H1 (cell line): ENCODE results near the gene ATP2C1. TPM values are rescaled to one million over a fixed set of nuclear protein-coding genes. Genes with fewer than 3 reads are reported as not detected.

ENCODE experiments used
- CHD2 ChIP-seq: IDR thresholded peaks from 2 replicates; pipeline ENCODE4 v1.6.1; 2012; ENCODE audit warnings: low read length, improper control_type of control experiment
- EP300 ChIP-seq, 2 experiments: IDR thresholded peaks; 1 replicate in 1 of 2; 2 replicates in 1 of 2; pipeline ENCODE4 v1.6.1; 2011 to 2012; ENCODE audit warnings: low read depth in 2 of 2, low read length in 2 of 2, mild to moderate bottlenecking in 2 of 2, borderline replicate concordance in 1 of 2, inconsistent platforms in 1 of 2, moderate library complexity in 1 of 2
- HDAC2 ChIP-seq, 2 experiments: fragments of 300-600 bp in 1 of 2; sonication (generic) in 1 of 2; IDR thresholded peaks; 2 replicates each; pipeline ENCODE4 v1.6.1; 2011 to 2012; ENCODE audit warnings: low read depth in 2 of 2, low read length in 2 of 2, mild to moderate bottlenecking in 2 of 2, moderate library complexity in 2 of 2, borderline replicate concordance in 1 of 2, inconsistent platforms in 1 of 2
- MAFK ChIP-seq: IDR thresholded peaks from 2 replicates; pipeline ENCODE4 v1.6.1; 2012; ENCODE audit warnings: low read depth, mild to moderate bottlenecking, improper control_type of control experiment, low read length
- POLR2A ChIP-seq, 2 experiments: IDR thresholded peaks; 1 replicate in 1 of 2; 2 replicates in 1 of 2; pipeline ENCODE4 v1.6.1; 2011; ENCODE audit warnings: low read depth in 2 of 2, low read length in 2 of 2, mild to moderate bottlenecking in 2 of 2; ENCODE audit errors: control extremely low read depth in 1 of 2
- YY1 ChIP-seq: IDR thresholded peaks from 2 replicates; pipeline ENCODE4 v1.6.1; 2011; ENCODE audit warnings: low read depth, mild to moderate bottlenecking, low read length
- polyA plus RNA-seq, 7 experiments: library from polyadenylated mRNA; depleted of rRNA in 3 of 7; stranded (reverse) in 5 of 7; unstranded in 2 of 7; fragments of >200 nt in 5 of 7; fragments of 200-250 nt in 2 of 7; gene quantifications; 1 replicate in 5 of 7; 2 replicates in 1 of 7; 4 replicates in 1 of 7; pipeline versions ENCODE4 v1.2.1 to v1.2.3, GENCODE V29; 2011 to 2013; ENCODE audit warnings: missing spikeins in 2 of 7, mixed read lengths in 2 of 7
- total RNA-seq: library from RNA; stranded (reverse); fragmentation: NEBNext Ultra II Directional; extraction: Animal tissue kit (Norgen Biotek cat#: 25700); gene quantifications from 2 replicates; pipeline ENCODE4 v1.2.1, GENCODE V29; 2021

ATP2C1 gene
- total and polyA plus RNA-seq, 2 of the 8 experiments (the other 6 are each of a cell fraction or from before 2014, with no cell fraction given), result 50.7 to 68.5 TPM

DNA sequence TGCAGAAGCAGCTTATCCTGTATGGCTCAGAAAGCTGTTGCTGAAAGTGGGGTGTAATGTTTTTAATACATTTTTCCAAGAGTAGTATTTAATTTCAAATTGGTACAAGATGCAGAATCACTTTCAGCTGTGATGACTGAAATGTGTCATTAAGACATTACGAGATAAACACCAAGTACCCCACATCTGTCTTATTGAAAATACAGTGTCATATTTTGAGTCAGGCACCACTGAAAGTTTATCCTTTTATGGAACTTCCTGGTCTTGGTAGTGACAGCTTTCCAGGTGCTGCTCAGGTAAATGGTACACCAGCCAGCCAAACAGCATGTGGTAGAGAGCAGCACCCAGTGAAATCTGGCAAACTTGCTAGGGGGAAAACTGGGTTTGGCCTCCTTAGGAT lies 115.8 kb downstream of the ATP2C1 start (continued):
- no peak for TF ChIP-seq EP300 (IDR thresholded peaks at IDR 0.05; ENCODE audit: borderline replicate concordance in 1 of 2, low read depth in 2 of 2, low read length in 2 of 2)
- TF ChIP-seq MAFK, result no peak
- TF ChIP-seq POLR2A (IDR thresholded peaks at IDR 0.05; ENCODE audit: control extremely low read depth in 1 of 2, low read depth in 2 of 2, low read length in 2 of 2), result no peak
- TF ChIP-seq CHD2, result no peak
- no peak for TF ChIP-seq HDAC2 (IDR thresholded peaks at IDR 0.05; ENCODE audit: borderline replicate concordance in 1 of 2, low read depth in 2 of 2, low read length in 2 of 2)
- no peak for TF ChIP-seq YY1
